GM19035 (cell line): ENCODE results near the gene ANKMY1.

Experiments
- ATAC-seq: cut with Tn5 transposase; IDR thresholded peaks from one replicate; pipeline ENCODE4 v1.9.1; 2021; ENCODE audit not compliant: unreplicated experiment

ANKMY1 gene

GRCh38 chr2:240581811-240582210, 24.0 kb upstream of the ANKMY1 start:
- no peak for ATAC-seq

GRCh38 chr2:240579771-240580614, 22.2 kb upstream of the ANKMY1 start:
- peak; percentile 40 for ATAC-seq

DNA sequence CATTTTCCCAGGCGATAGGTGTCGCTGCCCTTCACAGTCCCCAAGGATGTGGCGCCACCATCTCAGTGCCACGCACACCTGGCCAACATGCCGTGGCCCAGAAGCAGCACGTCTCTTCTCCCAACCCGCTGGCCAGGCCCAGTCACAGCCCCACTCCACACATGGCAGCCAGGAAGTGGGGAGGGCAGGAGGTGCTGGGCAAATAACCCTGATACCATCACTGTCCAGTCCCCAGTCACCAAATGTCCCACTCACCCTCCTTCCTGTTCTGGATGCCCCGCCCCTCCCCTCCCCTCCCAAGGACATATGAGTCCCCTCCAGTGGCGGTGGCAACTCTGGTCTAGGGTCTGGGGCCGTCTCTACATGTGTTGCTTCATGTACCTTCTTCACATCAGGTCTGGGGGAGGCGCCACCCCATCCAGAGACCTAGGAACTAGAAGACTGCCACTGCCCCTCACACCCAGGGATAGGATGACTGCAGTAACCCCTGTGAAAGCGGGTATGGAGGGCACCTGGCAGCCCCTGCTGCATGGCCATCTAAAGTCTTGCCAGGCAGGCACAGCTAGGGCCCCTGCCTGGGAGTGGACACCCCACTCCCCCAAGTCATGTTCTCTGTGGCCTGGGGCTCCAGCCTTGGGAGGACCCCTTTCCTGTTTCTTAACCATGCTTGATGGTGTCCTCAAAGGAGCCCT, 21.4 kb upstream of the ANKMY1 start:
- peak; percentile 7 for ATAC-seq

GRCh38 chr2:240578488-240578887, 20.7 kb upstream of the ANKMY1 start:
- no peak for ATAC-seq

GRCh38 chr2:240578110-240578450, 20.3 kb upstream of the ANKMY1 start:
- no peak for ATAC-seq

- ATAC-seq: no peak
These were observed 19.7 kb upstream of the ANKMY1 start for GRCh38 chr2:240577281-240578109.

DNA sequence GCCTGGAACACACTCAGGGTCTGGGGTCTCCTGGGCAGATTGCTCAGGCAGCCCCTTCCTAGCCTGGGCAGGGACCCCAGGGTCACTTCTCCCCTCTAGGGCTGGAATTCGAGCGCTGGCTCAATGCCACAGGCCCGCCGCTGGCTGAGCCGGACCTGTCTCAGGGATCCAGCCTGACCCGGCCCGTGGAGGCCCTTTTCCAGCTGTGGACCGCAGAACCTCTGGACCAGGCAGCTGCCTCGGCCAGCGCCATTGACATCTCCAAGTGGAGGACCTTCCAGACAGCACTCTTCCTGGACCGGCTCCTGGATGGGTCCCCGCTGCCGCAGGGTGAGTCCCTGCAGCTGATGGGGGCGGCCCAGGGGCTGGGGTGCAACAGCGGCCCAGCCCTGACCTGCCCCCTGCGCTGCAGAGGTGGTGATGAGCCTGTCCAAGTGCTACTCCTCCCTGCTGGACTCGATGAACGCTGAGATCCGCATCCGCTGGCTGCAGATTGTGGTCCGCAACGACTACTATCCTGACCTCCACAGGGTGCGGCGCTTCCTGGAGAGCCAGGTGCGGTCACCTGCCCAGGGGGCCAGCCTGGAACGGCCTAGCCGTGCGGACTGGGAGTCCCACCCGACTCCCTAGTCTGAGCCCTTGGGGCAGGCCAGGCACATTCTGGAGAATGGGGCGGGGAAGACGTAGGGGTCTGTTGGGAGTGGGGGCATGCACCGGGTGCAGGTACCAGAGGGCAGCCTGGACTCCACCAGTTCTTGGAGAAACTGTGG, 18.8 kb upstream of the ANKMY1 start:
- ATAC-seq: no peak

GRCh38 chr2:240576036-240576435, 18.2 kb upstream of the ANKMY1 start:
- ATAC-seq: no peak

DNA sequence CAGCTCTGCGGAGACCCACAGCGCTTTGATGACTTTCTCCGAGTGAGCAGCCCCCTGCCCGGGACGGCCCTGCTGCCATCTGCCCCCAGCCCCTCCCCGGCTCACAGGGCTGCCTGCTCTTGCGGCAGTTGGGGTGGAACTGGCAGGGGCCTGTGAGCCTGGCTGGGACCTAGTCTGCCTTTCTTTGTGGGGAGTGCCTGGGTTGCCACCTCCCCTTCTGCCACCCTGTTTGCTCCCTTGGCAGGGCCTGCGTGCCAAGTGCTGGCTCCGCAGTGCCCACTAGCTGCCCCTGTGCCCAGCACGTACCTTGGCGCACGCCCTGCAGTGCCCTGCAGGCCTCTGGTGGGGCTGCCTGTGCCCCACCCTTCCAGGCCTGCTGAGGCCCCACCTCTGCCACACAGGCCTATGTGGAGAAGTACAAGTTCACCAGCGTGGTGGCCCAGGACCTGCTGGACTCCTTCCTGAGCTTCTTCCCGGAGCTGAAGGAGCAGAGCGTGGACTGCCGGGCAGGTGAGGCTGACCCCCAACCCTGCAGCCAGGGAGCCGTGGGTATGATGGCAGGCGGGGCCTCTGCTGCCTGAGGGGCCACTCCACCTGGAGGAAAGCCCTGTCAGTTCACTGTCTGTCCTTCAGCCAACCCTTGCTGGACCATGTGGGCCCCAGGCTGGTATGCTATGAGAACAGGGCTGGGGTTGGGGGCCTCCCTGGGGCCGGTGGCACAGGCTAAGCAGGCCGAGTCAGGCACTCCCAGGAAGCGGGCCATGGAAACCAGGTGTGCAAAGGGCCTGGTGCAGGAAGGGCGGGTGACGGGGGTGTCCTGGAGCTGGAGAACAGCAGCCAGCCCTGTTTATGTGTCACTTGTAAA, 17.5 kb upstream of the ANKMY1 start:
- no peak for ATAC-seq

DNA sequence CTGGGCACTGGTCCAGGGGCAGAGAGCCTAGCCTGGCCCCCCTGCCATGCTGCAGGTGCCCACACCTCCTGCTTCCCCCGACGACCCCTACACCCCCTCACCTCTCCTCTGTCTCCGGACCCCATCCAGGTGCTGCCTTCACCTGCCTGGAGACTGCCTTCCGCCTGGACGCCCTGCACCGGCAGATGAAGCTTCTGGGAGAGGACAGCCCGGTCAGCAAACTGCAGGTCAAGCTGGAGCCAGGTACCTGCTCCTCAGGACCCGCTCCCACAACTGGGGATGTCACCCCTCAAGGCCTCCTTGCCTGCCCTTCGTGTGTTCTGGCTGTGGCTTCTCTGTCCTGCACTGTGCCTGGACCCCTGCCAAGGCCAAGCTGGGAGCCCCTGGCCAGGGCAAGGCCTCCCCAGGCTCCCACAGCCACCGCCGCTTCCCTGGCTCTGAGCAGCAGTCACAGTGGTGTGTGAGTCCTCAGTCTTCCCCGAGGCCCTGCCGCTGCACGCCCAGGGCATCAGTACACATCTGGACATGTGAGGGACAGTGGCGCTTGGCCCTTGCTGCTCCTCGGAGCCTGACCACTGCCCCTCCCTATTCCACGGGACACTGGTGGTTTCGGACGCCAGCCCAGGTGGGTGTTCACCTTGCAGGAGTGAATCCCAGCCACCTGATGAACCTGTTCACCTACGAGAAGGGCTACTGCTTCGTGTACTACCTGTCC, 16.8 kb upstream of the ANKMY1 start:
- no peak for ATAC-seq

DNA sequence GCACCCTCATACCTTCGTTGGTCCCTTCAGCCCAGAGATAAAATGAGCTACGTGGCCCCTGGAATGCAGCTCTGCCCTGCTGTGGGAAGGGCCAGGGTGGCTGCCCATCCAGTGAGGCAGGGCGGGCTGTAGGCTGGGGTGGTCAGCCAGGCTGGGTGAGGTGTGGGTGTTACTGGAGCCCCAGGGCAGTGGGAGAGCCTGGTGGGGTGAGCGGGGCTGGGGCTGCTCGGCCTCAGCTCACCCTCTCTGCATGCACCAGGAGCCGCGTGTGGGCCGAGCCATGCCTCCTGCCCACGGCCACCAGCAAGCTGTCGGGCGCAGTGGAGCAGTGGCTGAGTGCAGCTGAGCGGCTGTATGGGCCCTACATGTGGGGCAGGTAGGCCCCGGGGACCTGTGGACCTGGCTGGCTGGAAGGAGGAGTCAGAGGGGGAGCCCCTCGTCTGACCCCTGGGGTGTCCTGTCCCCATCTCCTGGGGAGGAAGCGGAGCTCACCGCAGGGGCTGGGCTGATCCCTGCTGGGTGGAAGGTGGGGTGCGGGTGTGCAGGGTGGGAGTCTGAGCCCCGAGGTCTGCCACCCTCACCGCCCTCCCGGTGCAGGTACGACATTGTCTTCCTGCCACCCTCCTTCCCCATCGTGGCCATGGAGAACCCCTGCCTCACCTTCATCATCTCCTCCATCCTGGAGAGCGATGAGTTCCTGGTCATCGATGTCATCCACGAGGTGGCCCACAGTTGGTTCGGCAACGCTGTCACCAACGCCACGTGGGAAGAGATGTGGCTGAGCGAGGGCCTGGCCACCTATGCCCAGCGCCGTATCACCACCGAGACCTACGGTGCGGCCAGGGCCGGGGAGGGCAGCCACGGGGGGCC, 16.0 kb upstream of the ANKMY1 start:
- no peak for ATAC-seq

GRCh38 chr2:240573071-240573515, 15.3 kb upstream of the ANKMY1 start:
- ATAC-seq: no peak

- no peak for ATAC-seq
These were observed 14.6 kb upstream of the ANKMY1 start for GRCh38 chr2:240572141-240573031.

GRCh38 chr2:240571314-240571973, 13.7 kb upstream of the ANKMY1 start:
- no peak for ATAC-seq

DNA sequence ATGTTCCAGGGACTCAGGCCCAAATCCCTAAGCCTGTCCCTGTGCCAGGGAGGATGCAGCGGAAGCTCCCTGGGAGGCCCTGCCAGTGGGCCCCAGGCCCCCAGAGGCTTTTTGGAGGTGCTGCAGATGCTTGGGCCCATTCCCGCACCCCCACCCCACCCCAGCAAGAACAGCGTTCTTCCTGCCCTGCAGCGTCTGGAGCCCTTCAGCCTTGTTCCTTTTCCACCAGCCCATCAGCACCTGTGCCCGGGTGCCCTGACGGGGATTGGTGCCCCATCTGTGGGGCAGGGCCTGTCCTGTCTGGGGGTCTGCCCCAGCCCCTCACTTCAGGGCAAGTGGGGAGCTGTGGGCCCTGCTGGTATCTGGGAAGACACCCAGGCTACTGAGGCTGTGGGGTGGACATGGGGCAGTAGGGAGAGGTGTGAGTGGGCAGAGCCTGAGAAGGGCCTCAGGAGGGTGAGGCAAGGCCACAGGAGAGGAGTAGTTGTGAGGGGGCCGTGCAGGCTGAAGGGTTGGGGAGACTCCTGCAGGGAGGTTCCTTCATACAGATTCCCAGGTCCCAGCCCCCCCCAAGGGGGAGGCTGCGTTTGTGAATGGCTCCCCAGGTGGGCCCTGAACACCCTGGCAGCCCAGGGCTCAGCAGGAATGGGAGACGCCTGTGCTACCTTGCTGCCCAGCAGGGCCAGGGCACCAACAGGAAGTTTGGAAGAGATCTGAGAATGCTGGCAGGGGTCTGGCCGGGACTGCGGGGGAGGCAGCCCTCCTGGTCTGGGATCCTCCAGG, 12.9 kb upstream of the ANKMY1 start:
- no peak for ATAC-seq

GRCh38 chr2:240569998-240570530, 12.3 kb upstream of the ANKMY1 start:
- ATAC-seq: no peak
